Urothelium cell line (cell line): ENCODE results near the gene SEPSECS.

Source experiments
- DNase-seq: peaks from one replicate; pipeline ENCODE4 v3.0.0; 2011; ENCODE audit warnings: low spot score, mixed read lengths
- FAIRE-seq: peaks from 2 replicates; lab custom pipeline; 2011; peaks lifted over from hg19 to GRCh38; lab: Jason Lieb, UNC

SEPSECS gene

DNA sequence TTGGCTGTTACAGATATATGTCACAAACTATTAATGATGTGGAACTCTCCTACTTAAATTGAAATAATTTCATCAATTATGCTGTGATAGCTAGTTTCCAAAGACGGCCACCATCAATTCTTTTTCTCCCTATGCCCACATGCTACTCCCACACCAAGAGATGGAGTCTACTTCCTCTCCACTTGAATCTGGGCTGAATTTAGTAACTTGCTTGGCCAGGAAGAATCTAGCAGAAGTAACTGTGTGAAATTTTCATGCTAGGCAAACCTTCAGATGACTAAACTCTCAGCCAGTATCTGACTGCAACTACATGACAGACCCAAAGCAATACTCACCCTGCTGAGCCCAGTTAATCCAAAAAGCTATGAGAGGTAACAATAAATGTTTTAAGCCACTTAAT is 3.2 kb downstream of the SEPSECS start:
- FAIRE-seq, result no peak
- DNase-seq, result no peak

DNA sequence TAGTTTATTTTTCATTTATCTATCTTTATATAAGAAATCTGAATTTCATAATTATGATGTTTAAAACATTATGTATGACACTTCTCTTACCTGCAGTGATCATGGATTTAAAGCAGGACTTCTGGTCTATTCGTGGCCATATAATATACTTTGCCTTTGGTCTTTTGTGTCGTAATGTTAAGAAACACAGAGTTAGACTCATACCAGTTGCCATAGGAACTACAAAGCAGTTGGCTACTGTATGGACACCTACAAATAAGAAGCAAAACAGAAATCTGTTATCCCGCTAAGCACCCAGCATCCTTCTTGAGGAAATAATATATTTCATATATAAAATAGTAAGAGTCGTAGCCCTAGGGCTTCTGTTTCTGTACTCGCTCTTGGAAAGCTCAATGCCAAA is 4.3 kb downstream of the SEPSECS start:
- DNase-seq, result no peak
- no peak for FAIRE-seq

DNA sequence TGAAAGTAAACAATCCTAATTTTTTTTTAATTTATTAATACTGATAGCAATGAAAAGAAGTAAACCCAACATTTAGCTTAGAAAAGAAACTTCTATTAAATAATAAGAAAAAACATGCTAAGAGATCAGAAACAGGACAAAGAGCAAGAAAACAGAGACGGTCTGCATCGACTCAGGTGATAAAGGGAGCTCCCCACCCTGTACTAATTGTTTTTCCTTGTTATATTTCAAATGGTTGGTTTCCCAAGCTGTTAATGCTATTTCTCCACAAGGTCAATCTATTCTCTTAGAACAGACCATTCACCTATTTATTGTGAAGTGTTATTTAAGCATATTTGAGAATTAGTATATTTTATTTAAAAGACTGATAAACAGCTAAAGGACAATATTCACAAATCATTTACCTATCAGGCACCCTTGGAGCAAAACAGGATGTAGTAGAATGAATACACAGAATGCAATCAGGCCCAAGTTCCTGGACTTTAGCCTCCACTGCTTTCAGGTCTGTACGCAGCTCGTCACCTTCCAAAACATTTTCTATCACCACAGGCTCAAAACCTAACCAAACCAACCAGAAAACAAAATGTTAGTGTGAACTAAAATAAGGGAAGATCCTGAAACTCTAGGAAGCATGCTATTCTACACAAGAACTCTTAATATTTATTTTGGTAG is 5.5 kb downstream of the SEPSECS start:
- FAIRE-seq (no peak), DNase-seq (no peak)

GRCh38 chr4:25146076-25146475 is 14.2 kb downstream of the SEPSECS start:
- no peak for FAIRE-seq

GRCh38 chr4:25144870-25145481 is 15.3 kb downstream of the SEPSECS start:
- FAIRE-seq (no peak), DNase-seq (peak; percentile 8)

More at GRCh38 chr4:25146076-25146475, 14.2 kb downstream of the SEPSECS start:
- DNase-seq, result no peak

- no peak for FAIRE-seq
Observed at GRCh38 chr4:25142468-25142867, 17.8 kb downstream of the SEPSECS start.

GRCh38 chr4:25141592-25141991 is 18.7 kb downstream of the SEPSECS start:
- no peak for DNase-seq
- FAIRE-seq, result no peak

More at GRCh38 chr4:25142468-25142867, 17.8 kb downstream of the SEPSECS start:
- no peak for DNase-seq

GRCh38 chr4:25133132-25133531 is 27.1 kb downstream of the SEPSECS start:
- no peak for FAIRE-seq

GRCh38 chr4:25131926-25132325 is 28.3 kb downstream of the SEPSECS start:
- DNase-seq, result no peak

More at GRCh38 chr4:25133132-25133531, 27.1 kb downstream of the SEPSECS start:
- no peak for DNase-seq

GRCh38 chr4:25131381-25131780 is 28.9 kb downstream of the SEPSECS start:
- FAIRE-seq, result no peak

More at GRCh38 chr4:25131926-25132325, 28.3 kb downstream of the SEPSECS start:
- no peak for FAIRE-seq

DNA sequence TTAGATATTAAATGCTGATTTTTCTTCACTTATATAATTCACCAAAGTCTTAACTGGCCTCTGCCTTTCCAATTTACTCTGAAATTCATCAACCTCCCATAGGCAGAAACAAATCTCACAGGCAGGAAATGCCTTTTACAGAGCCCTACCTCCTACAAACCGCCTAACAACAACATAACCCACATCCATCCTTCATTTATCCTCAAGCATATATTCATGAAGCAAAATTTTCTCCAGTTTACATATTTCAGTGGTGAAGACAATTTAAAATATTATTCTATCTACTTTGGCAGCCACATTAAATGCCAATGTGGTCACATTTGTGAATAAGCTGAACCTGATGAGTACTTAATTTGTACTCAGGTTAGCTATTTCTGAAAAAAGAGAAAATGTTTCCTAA is 30.3 kb downstream of the SEPSECS start:
- FAIRE-seq, result no peak
- DNase-seq, result no peak

More at GRCh38 chr4:25131381-25131780, 28.9 kb downstream of the SEPSECS start:
- no peak for DNase-seq

- FAIRE-seq (no peak), DNase-seq (no peak)
Observed at GRCh38 chr4:25128671-25129070, 31.6 kb downstream of the SEPSECS start.

DNA sequence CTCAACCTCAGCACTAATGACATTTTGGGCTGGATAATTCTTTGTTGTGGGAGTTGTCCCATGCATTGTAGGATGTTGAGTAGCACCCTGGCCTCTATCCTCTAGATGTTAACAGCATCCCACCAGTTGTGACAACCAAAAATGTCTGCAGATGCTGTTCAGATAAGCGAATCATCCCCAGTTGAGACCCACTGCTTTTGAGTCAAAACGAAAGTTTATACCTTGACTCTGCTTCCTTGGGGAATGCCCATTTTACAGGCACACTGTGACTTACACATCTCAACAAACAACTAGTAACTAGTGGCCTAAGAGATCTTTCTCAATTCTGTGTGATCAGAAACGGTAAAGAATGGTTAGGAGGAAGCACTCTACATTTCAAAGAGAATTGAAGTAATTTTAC is 37.0 kb downstream of the SEPSECS start:
- no peak for FAIRE-seq
- DNase-seq, result no peak

GRCh38 chr4:25120146-25120940 is 39.9 kb downstream of the SEPSECS start:
- DNase-seq (no peak), FAIRE-seq (no peak)

DNA sequence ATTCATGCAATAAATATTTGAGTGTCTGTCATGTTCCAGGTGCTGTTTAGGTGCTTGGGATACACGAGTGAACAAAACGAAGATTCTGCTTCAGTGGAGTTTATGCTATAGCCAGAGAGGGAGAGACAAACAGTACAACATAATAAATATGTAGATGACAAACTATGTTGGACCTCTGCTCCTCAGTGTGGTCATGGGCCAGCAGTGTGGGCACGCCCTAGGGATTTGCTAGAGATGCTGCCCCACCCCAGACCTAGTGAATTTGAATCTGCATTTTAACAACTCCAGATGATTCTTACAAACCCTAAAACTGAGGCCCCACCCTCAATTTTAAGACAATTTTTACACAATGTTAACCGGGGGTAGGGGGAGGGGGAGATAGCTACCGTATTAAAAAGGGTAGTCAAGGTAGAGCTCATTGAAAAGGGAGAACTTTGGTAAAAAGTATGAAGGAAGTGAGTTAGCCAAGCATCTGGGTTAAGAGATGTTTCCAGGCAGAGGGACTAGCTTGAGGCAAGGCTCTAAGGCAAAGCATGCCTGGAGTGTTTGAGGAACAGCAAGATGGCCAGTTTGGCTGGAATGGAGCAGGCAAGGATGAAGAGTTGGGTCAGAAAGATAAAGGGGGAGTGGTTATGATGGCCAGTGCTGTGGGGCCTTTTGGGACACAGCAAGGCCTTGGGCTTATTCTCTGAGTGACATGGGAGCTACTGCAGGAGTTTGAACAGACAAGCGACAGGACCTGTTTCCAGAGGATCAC is 42.4 kb downstream of the SEPSECS start:
- DNase-seq (no peak), FAIRE-seq (no peak)

DNA sequence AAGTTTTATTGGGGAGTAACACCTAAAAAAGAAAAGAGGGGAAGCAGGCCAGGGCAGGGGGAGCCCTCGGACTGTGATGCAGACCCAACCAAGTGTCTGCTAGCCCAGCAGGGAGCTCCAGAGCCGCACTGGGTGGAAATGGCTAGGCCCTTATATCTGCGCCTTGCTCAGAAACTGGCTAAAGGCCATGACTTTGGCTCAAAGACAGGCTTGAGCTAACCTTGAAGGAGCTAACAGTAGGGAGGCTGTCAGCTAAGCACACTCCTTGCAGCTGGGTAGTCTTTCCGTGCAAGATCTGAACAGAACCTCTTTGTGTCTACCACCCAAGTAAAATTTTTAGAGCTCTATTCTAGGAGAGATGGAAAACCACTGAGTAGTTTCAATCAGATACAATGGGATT is 43.0 kb downstream of the SEPSECS start:
- no peak for FAIRE-seq
- no peak for DNase-seq

DNA sequence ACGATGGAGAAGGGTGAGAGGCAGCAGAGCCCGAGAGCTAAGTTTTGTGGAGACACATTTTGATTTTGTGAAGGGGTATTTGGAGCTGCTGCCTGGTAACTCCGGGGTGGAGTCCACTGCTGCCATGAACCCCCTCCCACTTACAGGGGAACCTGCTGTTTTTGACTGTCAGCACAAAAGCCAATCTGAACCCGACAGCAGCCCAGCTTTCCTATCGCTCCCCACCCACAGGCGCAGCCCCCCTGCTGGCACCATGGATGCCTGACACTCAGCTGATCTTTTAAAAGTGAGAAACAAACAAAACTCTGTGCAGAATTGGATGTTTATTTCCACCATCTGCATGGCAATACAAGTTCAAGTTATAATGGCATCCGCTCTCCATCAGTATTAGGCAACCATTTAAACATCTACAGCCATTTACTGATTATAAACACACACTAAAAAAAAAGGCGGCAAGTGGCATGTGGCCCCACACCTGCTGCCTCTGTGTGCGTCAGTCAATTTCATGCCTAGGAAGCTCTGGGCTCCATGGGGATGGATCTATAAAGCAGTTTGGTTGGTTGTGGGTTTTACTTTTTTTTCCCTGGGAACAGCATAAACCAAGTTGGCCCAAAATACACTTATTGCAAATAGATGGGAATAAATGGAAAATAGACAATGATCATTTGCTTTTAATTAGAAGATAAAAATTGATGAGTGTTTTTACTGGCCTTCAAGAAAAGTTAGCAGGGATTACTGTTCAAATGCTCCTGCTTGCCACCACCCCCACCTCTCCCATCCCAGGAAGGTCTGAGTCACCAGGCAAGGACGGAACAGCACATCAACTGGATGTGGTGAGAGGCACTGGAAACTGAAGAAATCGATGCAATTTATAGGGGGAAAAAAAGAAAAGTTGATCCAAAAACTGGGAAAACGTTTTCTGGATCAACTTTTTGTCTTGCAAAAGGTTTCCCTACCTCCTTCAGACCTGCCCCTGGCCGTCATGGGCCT is 46.0 kb downstream of the SEPSECS start:
- DNase-seq, result peak; percentile 65
- no peak for FAIRE-seq

- FAIRE-seq, result no peak
- no peak for DNase-seq
Observed at GRCh38 chr4:25112995-25113380, 47.3 kb downstream of the SEPSECS start.

DNA sequence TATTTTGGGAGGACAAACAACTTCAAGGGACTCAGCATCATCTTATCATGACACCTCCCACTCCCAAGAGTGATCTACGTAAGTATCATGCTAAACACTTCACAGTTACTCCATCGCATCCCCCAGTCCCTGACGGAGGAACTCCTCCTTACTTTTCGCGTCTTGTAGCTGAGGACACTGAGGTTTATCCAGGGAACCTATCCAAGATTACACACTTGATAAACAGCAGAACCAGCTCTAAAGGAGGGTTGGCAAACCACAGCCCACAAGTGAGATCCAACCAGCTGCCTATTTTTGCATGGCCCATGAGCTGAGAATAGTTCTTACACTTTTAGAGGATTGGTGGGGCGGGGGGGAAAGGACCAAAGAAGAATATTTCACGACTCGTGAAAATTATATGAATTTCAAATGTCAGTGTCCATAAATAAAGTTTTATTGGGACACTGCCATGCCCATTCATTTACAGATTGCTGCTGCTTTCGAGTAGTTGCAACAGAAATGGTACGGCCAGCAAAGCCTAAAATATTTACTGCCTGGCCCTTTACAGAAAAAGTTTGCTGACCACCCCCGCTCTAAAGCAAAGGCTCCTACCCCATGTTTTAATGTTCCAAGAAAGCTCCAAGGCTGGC is 47.8 kb downstream of the SEPSECS start:
- no peak for DNase-seq
- no peak for FAIRE-seq
